IMR-90 (cell line): ENCODE data around the gene PRKAR1B.

ENCODE experiments used
- BHLHE40 ChIP-seq: fragments of 150-350 bp; IDR thresholded peaks from 2 replicates; pipeline ENCODE4 v1.6.1; 2016; ENCODE audit warnings: mild to moderate bottlenecking, low read depth, low read length
- CEBPB ChIP-seq: IDR thresholded peaks from 2 replicates; pipeline ENCODE4 v1.6.1; 2012; ENCODE audit warnings: low read depth, low read length, improper control_type of control experiment
- CHD1 ChIP-seq: IDR thresholded peaks from 2 replicates; pipeline ENCODE4 v1.6.1; 2012; ENCODE audit warnings: low read depth, low read length, improper control_type of control experiment
- CTCF ChIP-seq: conservative IDR thresholded peaks from 2 replicates; pipeline ENCODE4 v1.5.1; 2012; ENCODE audit warnings: mild to moderate bottlenecking, low read depth, low read length, improper control_type of control experiment
- MAFK ChIP-seq: IDR thresholded peaks from 2 replicates; pipeline ENCODE4 v1.6.1; 2012; ENCODE audit warnings: low read depth, low read length, improper control_type of control experiment
- MXI1 ChIP-seq: IDR thresholded peaks from 2 replicates; pipeline ENCODE4 v1.6.1; 2012; ENCODE audit warnings: low read depth, mild to moderate bottlenecking, low read length, moderate library complexity, borderline replicate concordance
- POLR2A ChIP-seq: IDR thresholded peaks from 2 replicates; pipeline ENCODE4 v1.6.1; 2012; ENCODE audit warnings: mild to moderate bottlenecking, low read depth, low read length
- RAD21 ChIP-seq: IDR thresholded peaks from 2 replicates; pipeline ENCODE4 v1.6.1; 2012; ENCODE audit warnings: low read length, improper control_type of control experiment
- RCOR1 ChIP-seq: IDR thresholded peaks from 2 replicates; pipeline ENCODE4 v1.6.1; 2012; ENCODE audit warnings: mild to moderate bottlenecking, low read length, improper control_type of control experiment; ENCODE audit not compliant: insufficient replicate concordance
- RFX5 ChIP-seq: IDR thresholded peaks from 2 replicates; pipeline ENCODE4 v1.8.0; 2012; ENCODE audit warnings: low read depth, mild to moderate bottlenecking, low read length, moderate library complexity
- SMC3 ChIP-seq: fragments of 150-350 bp; IDR thresholded peaks from 2 replicates; pipeline ENCODE4 v1.6.1; 2016; ENCODE audit warnings: low read depth, mild to moderate bottlenecking, antibody characterized with exemption, low read length, moderate library complexity
- USF2 ChIP-seq: fragments of 150-350 bp; IDR thresholded peaks from 2 replicates; pipeline ENCODE4 v1.6.1; 2017; ENCODE audit warnings: mild to moderate bottlenecking, antibody characterized with exemption, low read length, low read depth
- TF ChIP-seq, protein P1 (sequence below): fragments of 150-350 bp; IDR thresholded peaks from 2 replicates; pipeline ENCODE4 v1.6.1; 2016; ENCODE audit warnings: low read depth, mild to moderate bottlenecking, low read length, moderate library complexity, borderline replicate concordance

GRCh38 chr7:713488-714230 lies 13.4 kb downstream of the PRKAR1B start:
- no peak for TF ChIP-seq CTCF
- TF ChIP-seq SMC3, result no peak
- no peak for TF ChIP-seq MXI1
- no peak for TF ChIP-seq CHD1
- TF ChIP-seq RAD21, result no peak
- TF ChIP-seq BHLHE40, result no peak
- no peak for TF ChIP-seq RFX5
- TF ChIP-seq RCOR1, result no peak
- no peak for TF ChIP-seq POLR2A
- no peak for TF ChIP-seq USF2
- no peak for TF ChIP-seq CEBPB
- TF ChIP-seq, protein P1, sequence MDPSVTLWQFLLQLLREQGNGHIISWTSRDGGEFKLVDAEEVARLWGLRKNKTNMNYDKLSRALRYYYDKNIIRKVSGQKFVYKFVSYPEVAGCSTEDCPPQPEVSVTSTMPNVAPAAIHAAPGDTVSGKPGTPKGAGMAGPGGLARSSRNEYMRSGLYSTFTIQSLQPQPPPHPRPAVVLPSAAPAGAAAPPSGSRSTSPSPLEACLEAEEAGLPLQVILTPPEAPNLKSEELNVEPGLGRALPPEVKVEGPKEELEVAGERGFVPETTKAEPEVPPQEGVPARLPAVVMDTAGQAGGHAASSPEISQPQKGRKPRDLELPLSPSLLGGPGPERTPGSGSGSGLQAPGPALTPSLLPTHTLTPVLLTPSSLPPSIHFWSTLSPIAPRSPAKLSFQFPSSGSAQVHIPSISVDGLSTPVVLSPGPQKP, result no peak
- no peak for TF ChIP-seq MAFK
